OCI-M2 (cell line): ENCODE results near the gene LYST.
"Not testable (repeated sequence)": the region's sequence is repeated elsewhere in the genome, so short reads cannot be mapped to it uniquely, and the experiment has no call there.

Experiments
- DNase-seq: peaks from one replicate; lab custom pipeline; 2025; ENCODE audit not compliant: unreplicated experiment; lab: John Stamatoyannopoulos, UW

LYST gene

DNA sequence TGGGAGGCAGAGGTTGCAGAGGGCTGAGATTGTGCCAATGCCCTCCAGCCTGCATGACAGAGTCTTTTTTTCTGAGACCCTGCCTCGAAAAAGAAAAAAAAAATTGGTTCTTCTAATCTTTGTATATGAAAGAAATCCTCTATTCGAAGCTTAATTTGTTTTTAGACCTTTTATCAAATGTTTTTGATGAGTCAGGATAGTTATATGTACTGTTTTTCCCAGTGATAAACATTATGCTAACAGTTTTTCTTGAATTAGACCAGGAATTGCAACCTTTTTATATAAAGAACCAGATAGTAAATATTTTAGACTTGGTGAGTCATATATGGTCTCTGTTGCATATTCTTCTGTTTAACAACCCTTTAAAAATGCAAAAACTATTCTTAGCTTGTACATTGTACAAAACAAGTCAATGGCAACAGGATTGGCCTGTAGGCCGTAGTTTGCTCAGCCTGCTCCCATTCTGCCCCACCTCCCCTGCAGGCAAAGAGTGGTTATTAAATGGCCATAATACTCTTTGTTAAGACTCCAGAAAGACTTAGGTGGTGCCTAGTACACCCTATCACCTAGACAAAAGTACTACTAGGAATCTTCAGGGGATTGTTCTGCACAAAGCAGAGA lies 45.2 kb downstream of the LYST start:
- DNase-seq: no peak

DNA sequence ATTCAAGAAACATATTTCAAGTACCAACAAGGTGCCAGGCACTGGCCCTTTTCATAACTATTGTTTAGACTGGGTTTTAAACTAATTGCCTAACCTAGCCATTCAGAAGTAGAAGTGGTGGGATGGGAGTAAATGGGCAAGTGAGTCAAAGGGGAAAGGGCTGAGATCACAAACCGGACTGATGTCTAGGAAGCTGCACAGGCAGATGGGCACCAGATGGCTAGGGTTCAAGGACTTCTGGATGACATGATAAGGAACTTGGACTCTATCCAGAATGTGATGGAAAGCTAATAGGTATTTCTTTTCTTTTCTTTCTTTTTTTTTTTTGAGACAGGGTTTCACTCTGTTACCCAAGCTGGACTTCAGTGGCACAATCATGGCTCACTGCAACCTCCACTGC lies 46.6 kb downstream of the LYST start:
- no peak for DNase-seq

DNA sequence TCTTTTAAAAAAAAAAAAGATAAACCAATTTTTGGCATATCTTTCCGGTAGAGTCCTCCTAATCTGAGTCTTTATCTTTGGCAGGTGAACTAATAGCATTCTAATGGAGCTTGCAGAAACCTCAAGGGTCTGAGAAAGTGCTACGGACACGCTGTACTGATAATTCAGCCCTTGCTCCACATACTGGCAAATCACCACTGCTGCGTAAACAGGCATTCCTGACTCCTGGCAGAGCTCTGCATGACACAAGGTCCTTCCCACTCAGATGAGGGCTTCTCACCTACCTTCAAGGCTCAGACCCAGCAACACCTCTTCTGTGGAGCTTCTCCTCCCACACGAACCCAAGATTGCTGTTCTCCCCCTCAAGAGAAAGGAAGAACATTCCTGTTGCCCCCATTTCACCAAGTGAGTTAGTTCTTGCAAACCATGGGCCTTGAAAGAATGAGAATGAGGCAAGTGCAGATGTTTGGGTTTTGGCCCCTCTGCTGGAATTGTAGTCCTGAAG lies 48.0 kb downstream of the LYST start:
- no peak for DNase-seq

DNA sequence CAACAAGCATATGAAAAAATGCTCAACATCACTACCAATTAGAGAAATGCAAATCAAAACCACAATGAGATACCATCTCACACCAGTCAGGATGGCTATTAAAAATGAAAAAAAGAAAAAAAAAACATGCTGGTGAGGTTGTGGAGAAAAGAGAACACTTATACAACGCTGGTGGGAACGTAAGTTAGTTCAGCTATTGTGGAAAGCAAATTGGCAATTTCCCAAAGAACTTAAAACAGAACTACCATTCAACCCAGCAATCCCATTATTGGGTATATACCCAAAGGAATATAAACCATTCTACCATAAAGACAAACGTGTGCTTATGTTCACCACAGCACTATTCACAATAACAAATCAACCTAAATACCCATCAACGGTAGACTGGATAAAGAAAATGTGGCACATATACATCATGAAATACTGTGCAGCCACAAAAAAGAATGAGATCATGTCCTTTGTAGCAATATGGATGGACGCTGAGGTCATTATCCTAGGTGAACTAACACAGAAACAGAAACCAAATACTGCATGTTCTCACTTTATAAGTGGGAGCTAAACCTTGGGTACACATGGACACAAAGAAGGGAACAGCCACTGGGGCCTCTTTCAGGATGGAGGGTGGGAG lies 49.5 kb downstream of the LYST start:
- DNase-seq: no peak

DNA sequence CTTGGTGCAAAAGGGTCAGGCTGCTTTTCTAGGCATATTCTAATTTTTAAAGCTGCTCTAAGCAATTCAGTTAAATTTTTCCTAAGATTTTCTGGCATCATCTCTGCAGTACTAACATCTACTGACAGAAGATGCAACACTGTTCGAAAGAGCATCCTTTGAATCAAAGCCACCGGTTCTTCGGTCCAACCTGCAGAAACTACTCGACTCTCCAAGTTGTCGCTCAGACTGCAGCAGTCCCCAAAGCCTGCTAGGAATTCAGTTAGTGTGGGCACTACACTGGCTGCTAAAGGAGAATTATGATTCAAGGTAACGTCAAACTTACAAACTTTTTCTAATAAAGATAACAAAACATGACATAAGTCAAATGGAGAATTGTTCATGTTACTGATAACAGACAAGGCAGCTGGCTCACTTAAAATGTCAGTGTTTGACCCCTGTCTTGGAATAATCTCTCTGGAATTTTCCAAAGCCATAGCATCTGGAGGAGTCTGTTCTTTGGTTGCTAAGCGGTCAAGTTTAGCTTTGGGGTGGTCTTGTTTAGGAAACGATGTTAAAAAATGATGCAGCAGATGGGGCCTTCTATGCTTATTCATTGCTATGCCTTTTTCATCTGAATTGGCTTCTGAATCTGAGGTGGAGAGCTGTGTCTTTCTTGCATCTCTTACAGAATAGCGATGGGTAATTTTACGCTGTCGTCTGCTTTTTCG lies 56.9 kb downstream of the LYST start:
- no peak for DNase-seq

DNA sequence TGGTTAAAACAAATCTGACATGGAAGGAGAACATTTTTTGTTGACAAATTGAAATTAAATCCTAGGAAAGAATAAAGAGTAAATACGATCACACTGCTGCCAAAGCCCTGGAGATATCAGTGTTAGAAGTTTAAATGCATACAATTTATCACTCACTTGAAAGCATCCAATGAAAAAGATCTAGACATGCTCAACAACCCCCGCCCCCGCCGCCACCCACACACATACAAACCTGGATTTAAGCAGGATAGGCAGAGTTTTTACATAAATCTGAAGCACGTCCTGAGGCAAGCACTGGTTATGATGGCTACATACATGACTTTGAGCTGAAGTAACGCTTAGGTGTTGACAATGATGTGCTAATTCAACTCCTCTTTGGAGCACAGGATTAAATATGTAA lies 58.5 kb downstream of the LYST start:
- DNase-seq: no peak

DNA sequence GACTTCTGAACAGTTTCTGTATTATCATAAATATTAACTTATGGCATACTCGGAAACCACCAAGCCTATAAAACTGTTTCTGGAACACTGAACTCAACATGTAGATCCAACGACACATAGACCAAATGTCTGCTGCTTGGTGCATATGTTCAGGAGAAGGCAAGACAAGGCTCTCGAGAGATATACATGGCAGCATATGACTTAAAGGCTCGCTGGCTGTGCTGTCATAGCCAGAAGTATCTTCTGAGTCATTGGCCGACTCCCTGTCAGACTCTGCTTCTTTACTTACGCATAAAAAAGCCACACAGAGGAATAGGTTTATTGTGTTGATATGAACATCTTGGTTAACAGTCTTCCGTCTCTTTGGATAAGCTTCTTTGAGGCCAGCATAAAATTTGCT lies 60.6 kb downstream of the LYST start:
- DNase-seq: no peak

DNA sequence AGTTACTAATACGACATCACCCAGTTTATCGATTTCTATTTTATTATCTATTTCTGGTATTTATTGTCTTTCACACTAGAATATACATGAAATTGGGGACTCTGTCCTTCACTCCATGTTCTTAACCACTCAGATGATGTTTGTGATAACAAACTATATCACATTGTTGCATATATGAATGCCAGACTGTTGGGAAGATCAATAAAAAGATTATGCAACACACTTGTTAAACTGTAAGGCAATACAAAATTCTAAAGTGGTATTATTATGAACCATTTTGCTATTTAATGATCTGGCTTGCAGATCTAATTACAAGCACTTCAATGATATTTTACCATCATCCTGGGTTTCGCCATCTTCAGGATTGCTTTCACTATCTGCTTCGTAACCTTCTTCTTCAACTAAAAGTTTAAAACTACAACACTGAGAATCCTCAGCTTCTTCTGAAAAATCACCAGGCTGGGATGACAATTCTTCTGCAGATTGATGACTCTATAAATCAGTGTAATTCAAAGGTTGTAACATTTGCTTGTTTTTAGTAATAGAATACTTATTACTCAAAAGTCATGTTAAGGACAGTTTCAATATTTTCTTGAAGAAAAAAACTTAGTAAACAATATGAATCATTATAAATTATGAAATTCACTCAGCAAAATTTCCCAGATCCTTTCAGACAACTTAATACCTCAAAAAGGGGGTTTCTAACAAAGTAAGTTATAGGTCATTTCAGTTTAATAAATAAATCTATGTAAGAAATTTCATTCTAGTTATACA lies 63.9 kb downstream of the LYST start:
- DNase-seq: no peak

DNA sequence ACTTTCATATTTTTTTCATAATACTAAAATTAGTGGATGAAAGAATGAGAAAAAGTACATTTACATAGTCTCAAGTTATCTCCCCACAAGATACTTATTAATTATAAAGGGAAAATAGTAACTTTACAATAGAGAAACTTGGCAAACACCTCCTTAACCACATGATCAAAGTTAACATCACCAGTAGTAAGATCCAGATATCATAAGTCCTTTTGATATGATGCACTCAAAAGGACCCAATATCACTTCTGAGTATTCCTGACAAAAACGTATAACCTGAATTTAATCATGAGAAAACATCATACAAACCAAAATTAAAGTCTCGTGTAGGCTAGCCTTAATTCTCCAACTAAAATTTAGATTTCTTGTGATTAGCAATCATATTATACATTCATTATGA lies 67.4 kb downstream of the LYST start:
- DNase-seq: no peak

DNA sequence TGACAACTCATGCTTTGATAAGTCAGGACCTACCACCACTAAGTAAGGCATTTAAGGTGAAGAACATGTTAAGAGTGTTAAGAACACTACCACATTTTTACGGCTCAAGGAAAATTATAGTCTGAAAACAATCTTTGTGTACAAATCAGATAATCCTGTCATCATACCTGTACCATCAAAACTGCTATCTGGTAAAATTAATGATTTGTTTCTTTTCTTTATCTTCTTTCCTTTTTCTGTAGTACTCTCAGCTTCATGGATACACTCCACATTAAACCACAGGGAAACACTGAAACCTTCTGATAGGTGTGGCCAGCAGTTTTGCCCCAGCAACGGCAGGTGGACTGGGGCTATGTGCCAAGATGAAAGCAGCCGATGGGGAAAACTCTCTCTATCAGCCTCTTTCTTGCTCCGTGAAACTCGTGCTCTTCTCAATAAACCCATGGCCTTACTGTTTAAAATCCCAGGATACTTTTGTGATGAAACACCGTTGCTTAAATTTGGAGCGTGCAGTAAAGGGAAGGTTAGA lies 75.1 kb downstream of the LYST start:
- DNase-seq: no peak

DNA sequence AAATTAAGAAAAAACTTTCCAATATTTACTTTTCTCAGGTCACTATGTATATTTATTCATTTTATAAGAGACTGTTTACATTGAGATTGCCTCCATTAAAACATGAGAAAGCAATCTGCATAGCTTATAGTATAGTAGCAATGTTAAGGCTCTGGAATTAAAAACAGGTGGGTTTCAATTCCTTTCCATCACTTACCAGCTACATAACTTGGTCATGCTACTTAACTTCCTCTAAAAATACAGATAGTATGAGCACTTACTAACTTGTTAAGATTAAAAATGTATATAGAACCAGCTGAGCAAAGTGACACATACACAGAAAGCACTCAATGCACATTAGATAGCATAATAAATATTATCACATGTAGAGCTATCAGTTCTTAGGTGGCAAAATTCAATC lies 76.6 kb downstream of the LYST start:
- no peak for DNase-seq

DNA sequence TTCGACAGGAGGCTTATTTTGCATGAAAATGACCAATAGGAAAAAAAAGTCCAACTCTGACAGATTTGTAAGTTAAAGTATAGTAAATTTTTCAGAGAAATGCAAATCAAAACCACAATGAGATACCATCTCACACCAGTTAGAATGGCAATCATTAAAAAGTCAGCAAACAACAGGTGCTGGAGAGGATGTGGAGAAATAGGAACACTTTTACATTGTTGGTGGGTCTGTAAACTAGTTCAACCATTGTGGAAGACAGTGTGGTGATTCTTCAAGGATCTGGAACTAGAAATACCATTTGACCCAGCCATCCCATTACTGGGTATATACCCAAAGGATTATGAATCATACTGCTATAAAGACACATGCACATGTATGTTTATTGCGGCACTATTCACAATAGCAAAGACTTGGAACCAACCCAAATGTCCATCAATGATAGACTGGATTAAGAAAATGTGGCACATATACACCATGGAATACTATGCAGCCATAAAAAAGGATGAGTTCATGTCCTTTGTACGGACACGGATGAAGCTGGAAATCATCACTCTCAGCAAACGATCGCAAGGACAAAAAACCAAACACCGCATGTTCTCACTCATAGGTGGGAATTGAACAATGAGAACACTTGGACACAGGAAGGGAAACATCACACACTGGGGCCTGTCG lies 80.3 kb downstream of the LYST start:
- DNase-seq: not testable (repeated sequence)

DNA sequence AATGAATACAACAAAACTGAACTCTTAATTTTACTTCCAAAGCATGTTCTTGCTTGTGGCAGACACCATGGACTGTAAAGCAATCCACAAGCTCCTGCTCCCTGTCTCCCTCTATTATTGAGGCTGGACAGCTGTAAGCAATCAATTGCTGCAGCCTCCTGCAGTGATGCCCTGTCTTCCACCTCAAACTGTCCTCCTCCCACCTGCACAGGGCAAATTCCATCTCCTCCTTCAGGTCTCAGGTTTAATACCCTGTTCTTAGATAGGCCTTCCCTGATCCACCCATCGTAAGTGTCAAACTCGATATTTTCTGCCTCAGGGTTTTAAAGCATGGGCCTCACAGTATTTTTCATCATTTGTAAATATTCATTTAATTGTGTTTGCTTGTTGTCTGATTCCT lies 81.8 kb downstream of the LYST start:
- no peak for DNase-seq

DNA sequence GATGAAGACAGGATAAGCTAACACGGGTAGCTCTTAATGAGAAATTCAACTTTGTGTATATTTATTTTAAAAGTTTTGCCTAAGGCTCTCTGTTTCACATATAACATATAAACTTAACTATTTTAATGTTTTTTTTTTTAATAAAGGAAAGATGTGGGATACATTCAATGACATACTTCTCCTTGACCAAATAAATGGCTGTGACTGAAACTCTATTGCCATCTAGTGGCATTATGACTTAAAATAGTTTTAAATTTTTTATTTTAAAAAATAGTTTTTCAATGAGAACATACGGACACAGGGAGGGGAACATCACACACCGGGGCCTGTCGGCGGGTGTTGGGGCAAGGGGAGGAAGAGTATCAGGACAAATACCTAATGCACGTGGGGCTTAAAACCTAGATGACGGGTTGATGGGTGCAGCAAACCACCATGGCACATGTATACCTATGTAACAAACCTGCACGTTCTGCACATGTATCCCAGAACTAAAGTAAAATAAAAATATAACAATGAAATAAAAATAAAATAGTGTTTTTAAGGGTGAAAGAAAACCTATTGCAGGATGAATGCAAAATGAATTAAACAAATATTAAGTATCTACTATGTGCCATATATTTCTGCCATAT lies 83.4 kb downstream of the LYST start:
- DNase-seq: peak; percentile 2

DNA sequence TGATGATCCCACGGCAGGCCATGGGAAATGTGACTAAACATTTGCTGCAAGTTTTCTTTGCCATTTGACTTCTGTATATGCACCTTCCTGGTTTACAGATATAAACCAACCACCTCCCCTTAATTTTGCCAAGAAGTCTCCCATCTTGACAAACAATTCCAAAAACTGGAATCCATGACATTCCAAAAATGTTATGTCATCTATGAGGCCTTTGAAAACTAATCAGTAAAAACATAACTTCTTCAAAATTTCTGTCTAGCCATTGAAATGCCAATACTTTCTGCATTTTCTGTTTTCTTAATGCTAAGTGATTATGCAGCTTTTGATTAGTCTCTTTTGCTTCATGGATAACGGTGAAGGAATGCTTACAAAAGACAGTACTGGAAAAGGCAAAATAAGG lies 84.1 kb downstream of the LYST start:
- no peak for DNase-seq

DNA sequence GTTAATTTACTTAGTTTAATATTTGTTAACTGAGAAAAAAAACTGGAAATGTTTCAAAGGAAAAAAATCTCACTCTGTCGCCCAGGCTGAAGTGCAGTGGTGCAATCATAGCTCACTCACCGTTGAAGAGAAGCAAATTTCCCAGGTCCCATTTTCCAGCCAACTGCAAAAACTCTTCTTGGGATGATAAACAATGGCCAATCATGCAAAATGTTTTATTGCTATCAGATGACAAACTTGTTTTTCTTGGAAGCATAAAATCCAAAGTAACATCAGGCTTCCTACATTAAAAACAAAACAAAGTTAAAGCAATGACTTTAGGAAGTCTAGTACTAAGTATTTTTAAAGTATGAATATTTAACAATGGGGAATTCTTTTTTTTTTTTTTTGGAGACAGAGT lies 84.9 kb downstream of the LYST start:
- no peak for DNase-seq

DNA sequence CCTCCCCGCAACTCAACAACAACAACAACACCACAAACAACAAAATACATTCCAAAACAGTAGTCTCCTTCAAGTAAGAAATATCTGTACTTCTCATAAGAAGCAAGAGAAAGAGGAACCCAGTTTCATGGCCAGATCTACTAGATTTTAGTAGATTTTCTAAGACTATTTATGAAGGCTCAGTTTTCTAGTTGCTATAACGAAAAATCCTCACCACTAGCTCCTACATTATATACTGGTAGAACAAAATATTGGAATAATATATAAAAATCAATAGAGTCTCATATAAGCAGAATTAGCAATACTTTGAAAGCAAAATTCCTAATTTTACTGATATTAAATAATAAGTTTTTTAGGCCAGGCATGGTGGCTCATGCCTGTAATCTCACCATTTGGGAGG lies 86.9 kb downstream of the LYST start:
- DNase-seq: no peak

DNA sequence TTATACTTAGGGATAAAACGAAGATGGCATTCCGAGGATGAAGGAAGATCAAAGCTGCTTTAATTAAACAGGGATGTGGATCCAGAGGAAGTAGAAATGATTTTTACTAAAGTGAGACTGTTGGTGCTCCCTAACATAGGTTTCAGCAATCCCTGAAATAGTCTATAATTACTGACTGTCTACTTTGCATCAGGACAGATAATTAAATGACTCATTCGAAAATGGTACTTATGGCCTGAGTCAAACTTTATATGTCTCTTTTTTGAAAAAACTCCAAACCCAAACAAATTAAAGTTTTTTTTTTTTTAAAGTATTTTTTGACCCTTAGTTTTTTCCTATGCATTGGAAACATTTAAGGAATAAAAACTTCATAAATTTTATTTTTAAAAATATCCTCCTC lies 90.3 kb downstream of the LYST start:
- no peak for DNase-seq

DNA sequence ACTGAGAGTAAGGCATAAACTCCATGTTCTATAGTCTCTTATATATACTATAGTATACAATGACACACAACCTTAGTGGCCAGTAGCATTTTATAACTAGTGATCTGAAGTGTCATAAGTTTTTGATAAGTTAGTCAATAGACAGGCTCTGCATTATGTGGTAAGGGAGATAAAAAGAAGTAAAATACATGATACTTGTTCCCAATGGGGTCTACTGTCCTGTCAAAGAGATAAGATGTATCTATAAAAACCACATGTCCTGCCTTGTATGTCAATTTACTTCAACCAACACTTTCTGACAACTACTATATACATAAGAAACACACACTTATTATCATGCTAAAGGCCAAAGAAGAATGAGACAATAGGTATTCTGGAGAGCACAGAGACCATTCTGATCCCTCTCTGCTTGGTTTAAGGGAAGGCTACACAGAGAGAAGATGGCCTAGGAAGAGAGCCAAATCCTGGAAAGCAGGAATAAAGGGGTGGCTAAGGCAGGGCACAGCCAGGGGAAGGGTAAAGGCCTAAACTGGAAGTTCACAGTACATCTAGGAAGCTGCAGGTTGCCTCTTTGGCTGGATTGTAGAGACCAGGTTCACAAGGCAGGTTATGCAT lies 91.4 kb downstream of the LYST start:
- no peak for DNase-seq

DNA sequence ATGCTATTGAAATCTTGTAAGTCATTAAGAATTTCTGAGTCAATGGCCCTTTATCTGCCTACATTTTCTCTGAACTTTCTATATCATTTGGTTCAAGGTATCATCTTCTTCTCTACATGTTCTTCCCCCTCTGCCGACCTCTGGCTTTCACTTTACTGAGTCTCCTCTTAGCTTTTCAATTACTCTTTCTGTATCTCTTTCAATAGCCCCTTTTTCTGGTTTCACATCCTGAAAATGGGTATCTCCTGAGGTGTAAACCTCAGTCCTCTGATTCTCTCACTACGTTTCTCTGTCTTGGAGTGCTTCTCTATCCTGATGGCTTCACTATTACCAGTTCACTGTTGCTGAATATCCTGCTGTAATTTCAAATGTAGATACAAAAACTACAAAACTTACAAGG lies 98.9 kb downstream of the LYST start:
- no peak for DNase-seq
